Heart left ventricle (tissue), 13 donors: ENCODE measurements around the gene NEIL1.
"Not testable (repeated sequence)": the region's sequence is repeated elsewhere in the genome, so short reads cannot be mapped to it uniquely, and the experiment has no call there.

Source experiments
- POLR2A ChIP-seq, 2 donors: fragments of 450-650 bp; IDR thresholded peaks; one replicate each; pipeline ENCODE4 v1.6.1; 2017; ENCODE audit warnings: antibody characterized with exemption in 2 of 2, mild to moderate bottlenecking in 2 of 2, moderate library complexity in 2 of 2
- TF ChIP-seq, protein P1 (sequence below), 12 donors: fragments of 200-600 bp; sonication (generic) in 4 of 12; IDR thresholded peaks; one replicate each; pipeline versions ENCODE4 v1.5.0 to v1.8.0; 2018 to 2022; ENCODE audit warnings: antibody characterized with exemption in 12 of 12, mild to moderate bottlenecking in 5 of 12
- donor health status: ischemic (EF 13 %, LVEDD 7.1; RV severe dilation, severe dysfunction).
- donor health status: DM: no; HTN: yes; CAD: no.
- donor health status: DM: no; HTN: no; CAD: no.
- donor health status: ischemic (EF 25% LVEDD 6.9; RV normal size, moderate dysfunction).
- donor health status: ischemic (EF 25% LVEDD 5.7; RV mildly dilated, moderate dysfunction).
- donor health status: ischemic (EF 35%, LVEDD 5.7; RV mildly dilated, moderate dysfunction).
- donor health status: nonischemic (EF 11% LVEDD 7.7; RV severe dilation, severe dysfunction).
- donor health status: DM: yes; HTN: yes; CAD: no.
- donor health status: PGD.
- donor health status: ischemic (EF 29% LVEDD 5.4; RV normal size, mild dysfunction).
- donor health status: nonischemic (EF 23%, LVEDD 6.1; RV moderate dilation, normal function).

DNA sequence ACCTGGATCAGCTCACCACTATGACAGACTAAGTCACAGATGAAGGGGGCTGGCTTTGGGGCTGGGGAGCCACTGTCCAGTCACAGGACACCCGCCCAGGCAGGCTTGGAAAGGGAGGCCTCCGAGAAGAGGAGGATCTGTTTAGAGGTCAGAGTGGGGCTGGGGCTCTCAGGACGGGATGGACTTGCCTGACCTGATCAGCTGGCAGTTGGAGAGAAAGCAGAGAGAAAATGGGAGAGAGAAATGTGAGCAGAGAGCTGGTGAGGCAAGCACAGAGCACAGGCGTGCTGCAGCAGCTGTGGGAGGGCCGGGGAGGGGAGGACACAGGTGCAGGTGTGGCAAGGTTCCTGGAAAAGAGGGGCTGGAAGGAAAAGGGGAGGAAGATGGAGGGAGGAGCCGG lies 46.8 kb upstream of the NEIL1 start:
- TF ChIP-seq, protein P1, sequence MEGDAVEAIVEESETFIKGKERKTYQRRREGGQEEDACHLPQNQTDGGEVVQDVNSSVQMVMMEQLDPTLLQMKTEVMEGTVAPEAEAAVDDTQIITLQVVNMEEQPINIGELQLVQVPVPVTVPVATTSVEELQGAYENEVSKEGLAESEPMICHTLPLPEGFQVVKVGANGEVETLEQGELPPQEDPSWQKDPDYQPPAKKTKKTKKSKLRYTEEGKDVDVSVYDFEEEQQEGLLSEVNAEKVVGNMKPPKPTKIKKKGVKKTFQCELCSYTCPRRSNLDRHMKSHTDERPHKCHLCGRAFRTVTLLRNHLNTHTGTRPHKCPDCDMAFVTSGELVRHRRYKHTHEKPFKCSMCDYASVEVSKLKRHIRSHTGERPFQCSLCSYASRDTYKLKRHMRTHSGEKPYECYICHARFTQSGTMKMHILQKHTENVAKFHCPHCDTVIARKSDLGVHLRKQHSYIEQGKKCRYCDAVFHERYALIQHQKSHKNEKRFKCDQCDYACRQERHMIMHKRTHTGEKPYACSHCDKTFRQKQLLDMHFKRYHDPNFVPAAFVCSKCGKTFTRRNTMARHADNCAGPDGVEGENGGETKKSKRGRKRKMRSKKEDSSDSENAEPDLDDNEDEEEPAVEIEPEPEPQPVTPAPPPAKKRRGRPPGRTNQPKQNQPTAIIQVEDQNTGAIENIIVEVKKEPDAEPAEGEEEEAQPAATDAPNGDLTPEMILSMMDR (IDR thresholded peaks at IDR 0.05), result not testable (repeated sequence)
- TF ChIP-seq POLR2A (IDR thresholded peaks at IDR 0.05), result not testable (repeated sequence)
